ENCODE measurements around the gene ZNF728. TPM values are rescaled to one million over a fixed set of nuclear protein-coding genes. Genes with fewer than 3 reads are reported as not detected.

The ZNF728 gene
- total and polyA plus RNA-seq, 2 of the 13 experiments (the other 11 are each of a cell fraction or from before 2014, with no cell fraction given) = not detected

DNA sequence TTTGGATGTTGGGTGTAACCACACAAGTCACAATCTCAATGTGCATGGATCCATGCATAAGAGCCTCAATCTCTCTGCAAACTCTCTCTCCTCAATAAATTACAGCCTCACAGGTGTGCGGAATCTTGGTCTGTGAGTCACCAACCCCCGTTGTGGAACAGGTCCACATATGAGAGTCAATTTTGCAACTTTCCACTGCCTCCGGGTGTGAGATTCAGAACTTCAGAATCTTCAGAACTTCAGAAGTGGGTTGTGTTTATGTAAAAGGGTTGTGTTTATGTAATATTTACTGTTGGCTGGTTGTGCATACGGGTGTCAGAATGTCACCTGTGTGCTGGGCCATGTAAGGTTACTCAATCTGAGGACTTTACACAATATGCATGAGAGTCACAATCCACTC is 46.3 kb upstream of the ZNF728 start:
- no peak overlapping the region for H3K4me3 ChIP-seq (replicated peaks in 1 of 3; ENCODE audit: insufficient read depth in 1 of 3, low read depth in 2 of 3, low read length in 3 of 3)
- H3K27ac ChIP-seq (ENCODE audit: extremely low read length, insufficient read depth, low read length) = no peak overlapping the region
- peaks cover 96% of the 10 kb centered on the region for H3K9me3 ChIP-seq (ENCODE audit: low read length)
- TF ChIP-seq ELF1 (CRISPR knock-in tag; IDR thresholded peaks at IDR 0.05) = no peak
- TF ChIP-seq MTA3 (CRISPR knock-in tag; IDR thresholded peaks at IDR 0.05) = no peak
- TF ChIP-seq, protein P1, sequence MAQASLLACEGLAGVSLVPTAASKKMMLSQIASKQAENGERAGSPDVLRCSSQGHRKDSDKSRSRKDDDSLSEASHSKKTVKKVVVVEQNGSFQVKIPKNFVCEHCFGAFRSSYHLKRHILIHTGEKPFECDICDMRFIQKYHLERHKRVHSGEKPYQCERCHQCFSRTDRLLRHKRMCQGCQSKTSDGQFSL (CRISPR knock-in tag; IDR thresholded peaks at IDR 0.05) = no peak
- TF ChIP-seq NR2C2 (CRISPR knock-in tag; IDR thresholded peaks at IDR 0.05; ENCODE audit: borderline replicate concordance) = no peak
- TF ChIP-seq ZNF18 (CRISPR knock-in tag; IDR thresholded peaks at IDR 0.05; ENCODE audit: insufficient replicate concordance) = no peak
- no peak for TF ChIP-seq PCBP1 (IDR thresholded peaks at IDR 0.05; ENCODE audit: borderline replicate concordance, low read depth, low read length)
- no peak for TF ChIP-seq ZNF138 (CRISPR knock-in tag; IDR thresholded peaks at IDR 0.05; ENCODE audit: low read depth)
- FAIRE-seq = no peak
- in situ Hi-C loops (cut with HindIII; ENCODE audit: extremely low pct_ligation_motif_present, low pct_unique_long_range_greater_than_20kb) (no loop called here), intact Hi-C loops (cut with micrococcal nuclease; ENCODE audit: unreplicated experiment) (no loop called here)
- DNase-seq (ENCODE audit: low spot score) = no peak
- no peaks in the 10 kb centered on the region for H4K20me1 ChIP-seq (ENCODE audit: insufficient read depth, low read length)
- H3K4me1 ChIP-seq (ENCODE audit: insufficient read depth, low read length) = no peaks in the 10 kb centered on the region
- H3K27me3 ChIP-seq (ENCODE audit: control insufficient read depth in 1 of 2, insufficient read depth in 2 of 2, low read length in 2 of 2) = no peaks in the 10 kb centered on the region
- H3K79me2 ChIP-seq (ENCODE audit: insufficient read depth, low read length) = no peaks in the 10 kb centered on the region
- no peak overlapping the region for H2AFZ ChIP-seq (ENCODE audit: low read length)
- BruUV-seq (replicated peaks) = no TSS peak
- ChIA-PET POLR2A (no interaction called here), CTCF (ENCODE audit: low intra/inter-chr PET ratio, low total read pairs) (no interaction called here)
- no peaks in the 10 kb centered on the region for H3K36me3 ChIP-seq (replicated peaks in 1 of 2; ENCODE audit: control insufficient read depth in 1 of 2, insufficient read depth in 2 of 2, low read length in 2 of 2)
- no peak for ATAC-seq
- no peak overlapping the region for H3K9ac ChIP-seq (ENCODE audit: insufficient read depth, low read depth, low read length)
- no peak overlapping the region for H3K4me2 ChIP-seq (ENCODE audit: low read depth, low read length)
- 0% methylated on average over 4 of the region's 4 CpGs for WGBS (ENCODE audit: low lambda C conversion rate)

DNA sequence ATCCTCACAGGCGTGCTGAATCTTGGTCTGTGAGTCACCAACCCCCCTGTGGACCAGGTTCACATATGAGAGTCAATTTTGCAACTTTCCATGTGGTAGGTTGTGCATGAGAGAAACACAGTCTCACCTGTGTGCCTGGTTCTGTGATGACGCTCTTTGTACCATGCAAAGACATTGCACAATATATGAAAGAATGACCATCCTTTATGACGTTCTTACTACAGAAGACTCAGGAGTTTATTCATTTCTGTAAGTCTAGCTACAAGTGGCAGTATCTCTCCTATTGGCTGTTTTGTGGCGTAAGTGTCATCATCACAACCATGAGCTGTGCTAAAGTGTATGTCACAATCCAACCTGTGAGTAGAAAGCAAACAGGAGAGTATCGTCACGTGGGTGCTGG is 43.8 kb upstream of the ZNF728 start:
- FAIRE-seq (no peak), DNase-seq (ENCODE audit: low spot score) (no peak), ATAC-seq (no peak)
- Histone ChIP-seq H3K79me2 (ENCODE audit: insufficient read depth, low read length) (no peaks in the 10 kb centered on the region), H4K20me1 (ENCODE audit: insufficient read depth, low read length) (no peaks in the 10 kb centered on the region), H2AFZ (ENCODE audit: low read length) (no peak overlapping the region), H3K4me3 (replicated peaks in 1 of 3; ENCODE audit: insufficient read depth in 1 of 3, low read depth in 2 of 3, low read length in 3 of 3) (no peak overlapping the region), H3K36me3 (replicated peaks in 1 of 2; ENCODE audit: control insufficient read depth in 1 of 2, insufficient read depth in 2 of 2, low read length in 2 of 2) (no peaks in the 10 kb centered on the region), H3K9me3 (ENCODE audit: low read length) (peaks cover 95% of the 10 kb centered on the region), H3K4me1 (ENCODE audit: insufficient read depth, low read length) (no peaks in the 10 kb centered on the region), H3K4me2 (ENCODE audit: low read depth, low read length) (no peak overlapping the region), H3K27me3 (ENCODE audit: control insufficient read depth in 1 of 2, insufficient read depth in 2 of 2, low read length in 2 of 2) (no peaks in the 10 kb centered on the region), H3K9ac (ENCODE audit: insufficient read depth, low read depth, low read length) (no peak overlapping the region), H3K27ac (ENCODE audit: extremely low read length, insufficient read depth, low read length) (no peak overlapping the region)
- ChIA-PET POLR2A (no interaction called here), CTCF (ENCODE audit: low intra/inter-chr PET ratio, low total read pairs) (no interaction called here)
- peak; percentile 52; the same call in 1 of the 2 replicates for TF ChIP-seq CEBPB (IDR thresholded peaks at IDR 0.05; ENCODE audit: borderline replicate concordance, low read depth, low read length)
- TF ChIP-seq ZBTB1 (CRISPR knock-in tag; IDR thresholded peaks at IDR 0.05; ENCODE audit: borderline replicate concordance) = no peak
- TF ChIP-seq, protein P2, sequence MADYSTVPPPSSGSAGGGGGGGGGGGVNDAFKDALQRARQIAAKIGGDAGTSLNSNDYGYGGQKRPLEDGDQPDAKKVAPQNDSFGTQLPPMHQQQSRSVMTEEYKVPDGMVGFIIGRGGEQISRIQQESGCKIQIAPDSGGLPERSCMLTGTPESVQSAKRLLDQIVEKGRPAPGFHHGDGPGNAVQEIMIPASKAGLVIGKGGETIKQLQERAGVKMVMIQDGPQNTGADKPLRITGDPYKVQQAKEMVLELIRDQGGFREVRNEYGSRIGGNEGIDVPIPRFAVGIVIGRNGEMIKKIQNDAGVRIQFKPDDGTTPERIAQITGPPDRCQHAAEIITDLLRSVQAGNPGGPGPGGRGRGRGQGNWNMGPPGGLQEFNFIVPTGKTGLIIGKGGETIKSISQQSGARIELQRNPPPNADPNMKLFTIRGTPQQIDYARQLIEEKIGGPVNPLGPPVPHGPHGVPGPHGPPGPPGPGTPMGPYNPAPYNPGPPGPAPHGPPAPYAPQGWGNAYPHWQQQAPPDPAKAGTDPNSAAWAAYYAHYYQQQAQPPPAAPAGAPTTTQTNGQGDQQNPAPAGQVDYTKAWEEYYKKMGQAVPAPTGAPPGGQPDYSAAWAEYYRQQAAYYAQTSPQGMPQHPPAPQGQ (CRISPR knock-in tag; IDR thresholded peaks at IDR 0.05; ENCODE audit: borderline replicate concordance) = no peak
- TF ChIP-seq SOX13 (IDR thresholded peaks at IDR 0.05) = no peak
- no peak for TF ChIP-seq SOX13 (CRISPR knock-in tag; conservative IDR thresholded peaks at IDR 0.05 in 1 of 2, IDR thresholded peaks at IDR 0.05 in 1 of 2)
- TF ChIP-seq TMF1 (CRISPR knock-in tag; IDR thresholded peaks at IDR 0.05; ENCODE audit: low read depth) = no peak
- peak; percentile 64 for TF ChIP-seq CREB1 (IDR thresholded peaks at IDR 0.05)
- TF ChIP-seq CREB1 (CRISPR knock-in tag; IDR thresholded peaks at IDR 0.05) = no peak
- TF ChIP-seq ONECUT2 (CRISPR knock-in tag; IDR thresholded peaks at IDR 0.05) = no peak
- no peak for TF ChIP-seq REPIN1 (CRISPR knock-in tag; IDR thresholded peaks at IDR 0.05; ENCODE audit: borderline replicate concordance, low read depth)
- no peak for TF ChIP-seq ATF1 (CRISPR knock-in tag; IDR thresholded peaks at IDR 0.05)
- in situ Hi-C loops (cut with HindIII; ENCODE audit: extremely low pct_ligation_motif_present, low pct_unique_long_range_greater_than_20kb) (no loop called here), intact Hi-C loops (cut with micrococcal nuclease; ENCODE audit: unreplicated experiment) (no loop called here)
- WGBS (ENCODE audit: low lambda C conversion rate) = 5% methylated on average over 5 of the region's 6 CpGs
- BruUV-seq (replicated peaks) = no TSS peak
